ENCODE results near the gene EHHADH. TPM values are rescaled to one million over a fixed set of nuclear protein-coding genes. Genes with fewer than 3 reads are reported as not detected.

Gene EHHADH
- total RNA-seq, 1 donor from 2014 or later, result 5.9 TPM

DNA sequence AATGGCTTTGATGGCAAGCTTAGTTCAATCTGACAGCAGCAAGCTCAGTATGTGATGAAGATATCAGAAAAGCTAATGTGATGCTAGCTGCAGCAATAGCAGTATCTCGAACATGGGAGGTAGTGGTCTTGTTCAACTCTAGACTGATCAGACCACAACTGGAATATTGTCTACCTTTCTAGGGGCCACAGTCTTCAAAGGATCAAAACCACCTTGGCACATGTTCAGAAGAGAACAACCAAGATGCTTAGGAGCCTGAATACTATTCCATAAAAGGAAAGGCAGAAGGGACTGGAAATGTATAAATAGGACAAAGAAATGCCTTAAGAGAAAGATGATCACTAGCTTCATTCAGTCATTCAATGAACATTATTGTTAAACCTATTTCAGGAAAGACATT, 103.3 kb downstream of the EHHADH start:
- Histone ChIP-seq H3K27me3 (ENCODE audit: control insufficient read depth, insufficient read depth, low read length) (peaks cover 25% of the 10 kb centered on the region), H3K4me3 (ENCODE audit: low read depth, low read length) (no peak overlapping the region), H3K36me3 (ENCODE audit: control insufficient read depth, insufficient read depth, low read length) (no peaks in the 10 kb centered on the region)
- no peak for DNase-seq (ENCODE audit: low read depth)
- TF ChIP-seq, protein P1, sequence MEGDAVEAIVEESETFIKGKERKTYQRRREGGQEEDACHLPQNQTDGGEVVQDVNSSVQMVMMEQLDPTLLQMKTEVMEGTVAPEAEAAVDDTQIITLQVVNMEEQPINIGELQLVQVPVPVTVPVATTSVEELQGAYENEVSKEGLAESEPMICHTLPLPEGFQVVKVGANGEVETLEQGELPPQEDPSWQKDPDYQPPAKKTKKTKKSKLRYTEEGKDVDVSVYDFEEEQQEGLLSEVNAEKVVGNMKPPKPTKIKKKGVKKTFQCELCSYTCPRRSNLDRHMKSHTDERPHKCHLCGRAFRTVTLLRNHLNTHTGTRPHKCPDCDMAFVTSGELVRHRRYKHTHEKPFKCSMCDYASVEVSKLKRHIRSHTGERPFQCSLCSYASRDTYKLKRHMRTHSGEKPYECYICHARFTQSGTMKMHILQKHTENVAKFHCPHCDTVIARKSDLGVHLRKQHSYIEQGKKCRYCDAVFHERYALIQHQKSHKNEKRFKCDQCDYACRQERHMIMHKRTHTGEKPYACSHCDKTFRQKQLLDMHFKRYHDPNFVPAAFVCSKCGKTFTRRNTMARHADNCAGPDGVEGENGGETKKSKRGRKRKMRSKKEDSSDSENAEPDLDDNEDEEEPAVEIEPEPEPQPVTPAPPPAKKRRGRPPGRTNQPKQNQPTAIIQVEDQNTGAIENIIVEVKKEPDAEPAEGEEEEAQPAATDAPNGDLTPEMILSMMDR (IDR thresholded peaks at IDR 0.05; ENCODE audit: insufficient read depth, low read length, poor library complexity, severe bottlenecking), result no peak

DNA sequence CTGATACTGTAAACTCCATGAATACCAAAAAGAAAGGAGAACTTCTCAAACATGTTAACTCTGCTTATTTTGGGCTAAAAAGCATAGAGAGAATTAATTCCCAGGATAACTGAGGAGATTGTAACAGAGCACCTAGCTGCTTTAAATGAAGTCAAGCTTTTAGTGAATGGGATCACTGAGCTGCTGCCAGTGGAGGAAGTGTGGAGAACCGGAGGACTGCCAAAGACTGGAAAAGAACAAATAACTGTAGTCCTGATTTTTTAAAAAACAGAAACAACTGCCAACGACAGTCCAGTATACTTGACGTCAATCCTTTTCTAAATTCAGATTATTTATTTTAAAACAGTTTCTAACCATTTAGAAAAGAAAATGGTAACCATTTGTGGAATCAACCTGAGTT, 104.3 kb downstream of the EHHADH start:
- TF ChIP-seq, protein P1 (IDR thresholded peaks at IDR 0.05; ENCODE audit: insufficient read depth, low read length, poor library complexity, severe bottlenecking), result no peak
- DNase-seq (ENCODE audit: low read depth), result no peak
- no peaks in the 10 kb centered on the region for H3K36me3 ChIP-seq (ENCODE audit: control insufficient read depth, insufficient read depth, low read length)
- H3K4me3 ChIP-seq (ENCODE audit: low read depth, low read length), result no peak overlapping the region
- H3K27me3 ChIP-seq (ENCODE audit: control insufficient read depth, insufficient read depth, low read length), result peaks cover 25% of the 10 kb centered on the region

DNA sequence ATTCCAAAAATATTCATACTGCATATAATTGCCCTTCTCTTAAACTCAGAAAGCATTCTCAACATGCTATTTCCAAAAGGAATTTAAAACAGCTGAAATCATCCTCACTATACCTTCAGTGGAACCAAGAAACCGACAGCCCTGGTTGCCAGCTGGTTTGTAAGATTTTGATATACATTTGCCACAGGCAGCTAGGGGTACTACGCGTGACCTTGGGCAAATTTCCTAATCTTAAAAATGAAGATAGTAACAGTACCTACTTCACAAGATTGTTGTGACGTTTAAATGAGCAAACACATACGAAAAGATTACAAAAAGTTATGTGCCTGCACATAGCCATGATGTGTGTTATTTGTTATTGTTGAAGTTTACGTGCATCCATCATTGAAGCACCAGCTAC, 108.3 kb downstream of the EHHADH start:
- no peak overlapping the region for H3K4me3 ChIP-seq (ENCODE audit: low read depth, low read length)
- peaks cover 4% of the 10 kb centered on the region for H3K27me3 ChIP-seq (ENCODE audit: control insufficient read depth, insufficient read depth, low read length)
- DNase-seq (ENCODE audit: low read depth), result no peak
- H3K36me3 ChIP-seq (ENCODE audit: control insufficient read depth, insufficient read depth, low read length), result no peaks in the 10 kb centered on the region
- TF ChIP-seq, protein P1 (IDR thresholded peaks at IDR 0.05; ENCODE audit: insufficient read depth, low read length, poor library complexity, severe bottlenecking), result no peak

DNA sequence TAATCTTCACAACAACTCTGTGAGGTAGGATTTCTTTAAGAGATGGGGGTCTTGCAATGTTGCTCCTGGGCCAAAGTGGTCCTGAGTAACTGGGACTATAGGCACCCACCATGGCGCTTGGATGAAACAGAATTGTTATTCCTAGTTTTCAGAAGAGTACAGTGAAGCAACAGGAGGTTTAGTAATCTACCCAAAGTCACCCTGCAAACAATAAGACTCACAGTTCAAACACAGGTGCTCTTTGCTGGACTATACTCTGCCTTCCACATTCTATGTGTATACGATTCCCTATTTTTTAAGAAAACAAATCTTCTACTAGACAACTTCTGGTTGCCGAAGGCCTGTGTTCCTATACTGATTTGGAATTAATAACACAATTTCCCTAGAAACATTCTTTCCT, 109.1 kb downstream of the EHHADH start:
- no peak for DNase-seq (ENCODE audit: low read depth)
- no peaks in the 10 kb centered on the region for H3K27me3 ChIP-seq (ENCODE audit: control insufficient read depth, insufficient read depth, low read length)

More for the DNA sequence above, 109.1 kb downstream of the EHHADH start:
- Histone ChIP-seq H3K36me3 (ENCODE audit: control insufficient read depth, insufficient read depth, low read length) (no peaks in the 10 kb centered on the region), H3K4me3 (ENCODE audit: low read depth, low read length) (no peak overlapping the region)
- TF ChIP-seq, protein P1 (IDR thresholded peaks at IDR 0.05; ENCODE audit: insufficient read depth, low read length, poor library complexity, severe bottlenecking), result no peak

Other genes with a start within 250 kb of the EHHADH start
- 0.50 and 1.5 TPM in 2 replicates for gene C3orf70, start 101.0 kb downstream of the EHHADH start, total RNA-seq
- gene MAP3K13, start 109.1 kb upstream of the EHHADH start, total RNA-seq, result 33.5 and 41.3 TPM in 2 replicates
- 22.1 and 27.7 TPM in 2 replicates for gene TMEM41A, start 245.0 kb upstream of the EHHADH start, total RNA-seq

Data from kidney epithelial cell (primary cell).